MM.1S (cell line): Measurements from ENCODE around the gene PLAC1.

Source experiments
- CTCF ChIP-seq: fragments of 300-600 bp; sonication (generic); IDR thresholded peaks from 2 replicates; pipeline ENCODE4 v1.5.1; 2016; ENCODE audit warnings: antibody characterized with exemption, low read length, mixed read lengths
- EZH2 ChIP-seq: fragments of 300-600 bp; sonication (generic); optimal IDR thresholded peaks from 2 replicates; pipeline ENCODE3; 2017; ENCODE audit warnings: low read depth, mild to moderate bottlenecking, antibody characterized with exemption, low read length, mixed read lengths

- no peak for TF ChIP-seq CTCF
- no peak for TF ChIP-seq EZH2
These were observed 57.0 kb downstream of the PLAC1 start for GRCh38 chrX:134601240-134601765.
